HepG2 (cell line): Measurements from ENCODE around the gene TMEM221. TPM values are rescaled to one million over a fixed set of nuclear protein-coding genes. Genes with fewer than 3 reads are reported as not detected.

ENCODE experiments used
- ATAC-seq: fragments of 200-7000 bp; cut with Tn5 transposase; 3 replicates; pipeline ENCODE4 v1.9.1; 2020; ENCODE audit warnings: mild to moderate bottlenecking, moderate library complexity
- BruUV-seq: library from RNA; stranded (reverse); fragments of 400-500 nt; replicated peaks from 2 replicates; lab custom pipeline; 2021; lab: Mats Ljungman, UMichigan
- CTCF ChIA-PET: fragments of 300-600 bp; formaldehyde crosslinking; extraction: SDS; loops from one replicate; lab custom pipeline; 2021; ENCODE audit warnings: low total read pairs, inconsistent platforms, low intra/inter-chr PET ratio; lab: Yijun Ruan, JAX
- POLR2A ChIA-PET: fragments of 350-600 bp; sonication (Branson Sonifier 250); formaldehyde crosslinking; loops from one replicate; lab custom pipeline; 2020; ENCODE audit warnings: antibody characterized with exemption, inconsistent platforms; lab: Yijun Ruan, JAX
- DNase-seq: peaks from one replicate; pipeline ENCODE4 v3.0.0-alpha.2; 2015; ENCODE audit warnings: low spot score
- FAIRE-seq: peaks from 3 replicates; lab custom pipeline; 2011; peaks lifted over from hg19 to GRCh38; lab: Jason Lieb, UNC
- H2AFZ ChIP-seq: one replicate; pipeline ENCODE4 v1.6.1; 2011; ENCODE audit warnings: low read length, inconsistent platforms
- H3K27ac ChIP-seq: fragments of 300-600 bp; 3 replicates; pipeline ENCODE4 v1.8.0; 2011; ENCODE audit warnings: mixed run types, mild to moderate bottlenecking, mixed read lengths, low read length, inconsistent platforms; ENCODE audit not compliant: insufficient read depth; ENCODE audit errors: extremely low read length
- H3K27me3 ChIP-seq, 2 experiments: fragments of 200-600 bp in 1 of 2; 2 replicates in 1 of 2; 3 replicates in 1 of 2; pipeline versions ENCODE4 v1.6.0 to v1.8.0; 2011; ENCODE audit warnings: low read length in 2 of 2, mild to moderate bottlenecking in 2 of 2, moderate library complexity in 2 of 2, inconsistent platforms in 1 of 2; ENCODE audit not compliant: insufficient read depth in 2 of 2, control insufficient read depth in 1 of 2
- H3K36me3 ChIP-seq, 2 experiments: fragments of 200-600 bp in 1 of 2; replicated peaks in 1 of 2; 2 replicates in 1 of 2; 3 replicates in 1 of 2; pipeline versions ENCODE4 v1.5.1 to v1.8.0; 2011; ENCODE audit warnings: low read length in 2 of 2, inconsistent platforms in 1 of 2; ENCODE audit not compliant: insufficient read depth in 2 of 2, control insufficient read depth in 1 of 2
- H3K4me1 ChIP-seq: 2 replicates; pipeline ENCODE4 v1.5.1; 2012; ENCODE audit warnings: low read length, inconsistent platforms; ENCODE audit not compliant: insufficient read depth
- H3K4me2 ChIP-seq: 2 replicates; pipeline ENCODE4 v1.6.0; 2011; ENCODE audit warnings: low read depth, low read length, inconsistent platforms
- H3K4me3 ChIP-seq, 3 experiments: fragments of 200-600 bp in 1 of 3; sonication (generic), shearing (Covaris generic) in 1 of 3; replicated peaks in 1 of 3; 2 replicates each; pipeline ENCODE4 v1.5.1; 2011 to 2016; ENCODE audit warnings: low read length in 3 of 3, inconsistent platforms in 2 of 3, low read depth in 2 of 3, mild to moderate bottlenecking in 2 of 3, control low read depth in 1 of 3, mixed read lengths in 1 of 3; ENCODE audit not compliant: insufficient read depth in 1 of 3
- H3K79me2 ChIP-seq: one replicate; pipeline ENCODE4 v1.6.1; 2011; ENCODE audit warnings: low read length, inconsistent platforms; ENCODE audit not compliant: insufficient read depth
- H3K9ac ChIP-seq: 2 replicates; pipeline ENCODE4 v1.6.0; 2011; ENCODE audit warnings: mild to moderate bottlenecking, low read depth, low read length, inconsistent platforms; ENCODE audit not compliant: insufficient read depth
- H3K9me3 ChIP-seq: 2 replicates; pipeline ENCODE4 v1.5.1; 2012; ENCODE audit warnings: mild to moderate bottlenecking, low read length
- H4K20me1 ChIP-seq: 2 replicates; pipeline ENCODE4 v1.6.0; 2011; ENCODE audit warnings: inconsistent platforms, mild to moderate bottlenecking, low read length, moderate library complexity; ENCODE audit not compliant: insufficient read depth
- FOSL2 ChIP-seq: sonication (generic); formaldehyde crosslinking; IDR thresholded peaks from 2 replicates; pipeline ENCODE4 v1.4.0; 2020; ENCODE audit warnings: missing genetic modification reagents
- KDM4B ChIP-seq: sonication (generic); formaldehyde crosslinking; IDR thresholded peaks from 2 replicates; pipeline ENCODE4 v1.4.0; 2020; ENCODE audit warnings: missing genetic modification reagents
- NCOA2 ChIP-seq: sonication (generic); formaldehyde crosslinking; IDR thresholded peaks from 2 replicates; pipeline ENCODE4 v1.8.0; 2022; ENCODE audit warnings: inconsistent platforms
- SMARCE1 ChIP-seq: fragments of 450-650 bp; IDR thresholded peaks from 2 replicates; pipeline ENCODE4 v1.6.1; 2017; ENCODE audit warnings: borderline replicate concordance
- SP2 ChIP-seq: sonication (generic); formaldehyde crosslinking; IDR thresholded peaks from 2 replicates; pipeline ENCODE4 v1.5.1; 2020; ENCODE audit warnings: mild to moderate bottlenecking, missing genetic modification reagents
- SPEN ChIP-seq: sonication (generic); formaldehyde crosslinking; IDR thresholded peaks from 2 replicates; pipeline ENCODE4 v1.5.1; 2020; ENCODE audit warnings: low read depth, mild to moderate bottlenecking, missing genetic modification reagents
- ZBTB33 ChIP-seq: sonication (generic); formaldehyde crosslinking; IDR thresholded peaks from 2 replicates; pipeline ENCODE4 v1.4.0; 2020; ENCODE audit warnings: missing genetic modification reagents
- ZMAT3 ChIP-seq: sonication (generic); formaldehyde crosslinking; conservative IDR thresholded peaks from 2 replicates; pipeline ENCODE4 v1.7.0; 2021; ENCODE audit warnings: missing genetic modification reagents
- ZNF253 ChIP-seq: sonication (generic); formaldehyde crosslinking; IDR thresholded peaks from 2 replicates; pipeline ENCODE4 v1.8.0; 2022; ENCODE audit warnings: mild to moderate bottlenecking, missing genetic modification reagents, borderline replicate concordance
- ZNF770 ChIP-seq: sonication (generic); formaldehyde crosslinking; IDR thresholded peaks from 2 replicates; pipeline ENCODE4 v1.5.0; 2020; ENCODE audit warnings: mild to moderate bottlenecking, missing genetic modification reagents
- WGBS: methylation state at CpG from one replicate; pipeline ENCODE4 v1.1.6; 2017; ENCODE audit warnings: low lambda C conversion rate; 5-methylcytosine and 5-hydroxymethylcytosine counted together
- in situ Hi-C: cut with HindIII; loops from 2 replicates; pipeline ENCODE4 v1.10.0; 2017; ENCODE audit warnings: low pct_unique_long_range_greater_than_20kb; ENCODE audit not compliant: extremely low pct_ligation_motif_present
- intact Hi-C: fragments of 100-400 bp; cut with micrococcal nuclease; formaldehyde crosslinking; loops from one replicate; pipeline ENCODE4 v1.10.0; 2022; ENCODE audit not compliant: unreplicated experiment
- polyA plus RNA-seq, 8 experiments: library from polyadenylated mRNA; depleted of rRNA in 3 of 8; stranded (reverse) in 7 of 8; unstranded in 1 of 8; fragments of >200 nt; fragmentation: Illumina TruSeq in 4 of 8; extraction: Trizol in 4 of 8; gene quantifications; 2 replicates each; pipeline versions ENCODE4 v1.2.1 to v1.2.3, GENCODE V29; 2011 to 2016; ENCODE audit warnings: low read depth in 4 of 8, missing spikeins in 1 of 8, mixed read lengths in 1 of 8; ENCODE audit not compliant: insufficient read depth in 1 of 8
- total RNA-seq, 5 experiments: library from RNA; depleted of rRNA; stranded (reverse); fragments of >200 nt; fragmentation: Illumina TruSeq; extraction: Trizol; gene quantifications; 2 replicates each; pipeline ENCODE4 v1.2.3, GENCODE V29; 2016; ENCODE audit warnings: low read depth in 1 of 5
- TF ChIP-seq, protein P1 (sequence below): sonication (generic); formaldehyde crosslinking; conservative IDR thresholded peaks from 2 replicates; pipeline ENCODE4 v1.8.1; 2023; ENCODE audit warnings: missing genetic modification reagents

The TMEM221 gene
- total and polyA plus RNA-seq, 2 of the 13 experiments (the other 11 are each of a cell fraction or from before 2014, with no cell fraction given), result 0.33 to 0.77 TPM

GRCh38 chr19:17473041-17473440 lies 24.6 kb upstream of the TMEM221 start:
- whole genome bisulfite sequencing, result 94% methylated on average over 9 of the region's 9 CpGs
- TSS peak; percentile 40 for BruUV-seq
- POLR2A ChIA-PET, result no interaction called here
- no peak for ATAC-seq
- H3K9me3 ChIP-seq, result no peaks in the 10 kb centered on the region
- peaks cover 0 to 2% of the 10 kb centered on the region in 2 experiments; a peak in 1 of 5 replicates for H3K36me3 ChIP-seq
- H3K79me2 ChIP-seq, result peaks cover 9% of the 10 kb centered on the region
- CTCF ChIA-PET, result no interaction called here
- intact Hi-C loops, result no loop called here
- H3K4me1 ChIP-seq, result peaks cover 56% of the 10 kb centered on the region
- H4K20me1 ChIP-seq, result no peaks in the 10 kb centered on the region
- H3K4me2 ChIP-seq, result no peak overlapping the region
- no peak for DNase-seq
- no peak overlapping the region for H2AFZ ChIP-seq
- no peak for TF ChIP-seq SMARCE1
- no peak for TF ChIP-seq KDM4B
- TF ChIP-seq ZBTB33 (CRISPR knock-in tag), result peak; percentile 87
- peak; percentile 64 for TF ChIP-seq FOSL2 (CRISPR knock-in tag)
- no peak for TF ChIP-seq ZMAT3 (CRISPR knock-in tag)
- TF ChIP-seq SPEN (CRISPR knock-in tag), result no peak
- TF ChIP-seq, protein P1, sequence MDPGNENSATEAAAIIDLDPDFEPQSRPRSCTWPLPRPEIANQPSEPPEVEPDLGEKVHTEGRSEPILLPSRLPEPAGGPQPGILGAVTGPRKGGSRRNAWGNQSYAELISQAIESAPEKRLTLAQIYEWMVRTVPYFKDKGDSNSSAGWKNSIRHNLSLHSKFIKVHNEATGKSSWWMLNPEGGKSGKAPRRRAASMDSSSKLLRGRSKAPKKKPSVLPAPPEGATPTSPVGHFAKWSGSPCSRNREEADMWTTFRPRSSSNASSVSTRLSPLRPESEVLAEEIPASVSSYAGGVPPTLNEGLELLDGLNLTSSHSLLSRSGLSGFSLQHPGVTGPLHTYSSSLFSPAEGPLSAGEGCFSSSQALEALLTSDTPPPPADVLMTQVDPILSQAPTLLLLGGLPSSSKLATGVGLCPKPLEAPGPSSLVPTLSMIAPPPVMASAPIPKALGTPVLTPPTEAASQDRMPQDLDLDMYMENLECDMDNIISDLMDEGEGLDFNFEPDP (CRISPR knock-in tag), result no peak
- no peak for TF ChIP-seq SP2
- no peak for TF ChIP-seq ZNF770 (CRISPR knock-in tag)
- TF ChIP-seq NCOA2 (CRISPR knock-in tag), result no peak
- no peak for TF ChIP-seq ZNF253 (CRISPR knock-in tag)
- FAIRE-seq, result no peak
- in situ Hi-C loops, result no loop called here
- H3K27me3 ChIP-seq, result peaks cover 0 to 4% of the 10 kb centered on the region in 2 experiments; a peak in 2 of 5 replicates
- no peak overlapping the region for H3K4me3 ChIP-seq
- H3K27ac ChIP-seq, result no peak overlapping the region
- H3K9ac ChIP-seq, result no peak overlapping the region
